Astrocyte (in vitro differentiated cells and primary cell): ENCODE data around the gene PCGF2.

ENCODE experiments used
- CTCF ChIP-seq: IDR thresholded peaks from 2 replicates; pipeline ENCODE4 v1.5.1; 2011; ENCODE audit warnings: low read depth, mild to moderate bottlenecking, inconsistent platforms, low read length, moderate library complexity; ENCODE audit not compliant: insufficient read depth
- EZH2 ChIP-seq: IDR thresholded peaks from 2 replicates; pipeline ENCODE4 v1.6.1; 2012; ENCODE audit warnings: mild to moderate bottlenecking, low read length, inconsistent platforms; ENCODE audit not compliant: insufficient read depth

- TF ChIP-seq CTCF (no peak), EZH2 (no peak)
These were observed 43.3 kb downstream of the PCGF2 start, which contains the start of gene MLLT6 for GRCh38 chr17:38704606-38705522.
